SK-N-SH treated with all-trans-retinoic acid at 6 μM for 48 hours (cell line): ENCODE results near the gene SPATA20.

Experiments
- ATAC-seq: fragments of 200-7000 bp; cut with Tn5 transposase; 3 replicates; pipeline ENCODE4 v1.9.1; 2020; ENCODE audit warnings: mild to moderate bottlenecking, moderate library complexity
- ARNTL ChIP-seq: fragments of 450-650 bp; formaldehyde crosslinking; IDR thresholded peaks from 2 replicates; pipeline ENCODE4 v1.5.0; 2020; ENCODE audit warnings: low read depth, mild to moderate bottlenecking, moderate library complexity, borderline replicate concordance
- BACH2 ChIP-seq: fragments of 250-450 bp; sonication (Bioruptor Pico); IDR thresholded peaks from 2 replicates; pipeline ENCODE4 v1.9.0; 2021; ENCODE audit warnings: mild to moderate bottlenecking, borderline replicate concordance
- CSDC2 ChIP-seq: fragments of 250-450 bp; sonication (Bioruptor Pico); IDR thresholded peaks from 2 replicates; pipeline ENCODE4 v1.5.0; 2020; ENCODE audit warnings: mild to moderate bottlenecking, moderate library complexity
- ESRRG ChIP-seq: fragments of 250-450 bp; sonication (Bioruptor Pico); IDR thresholded peaks from 2 replicates; pipeline ENCODE4 v1.6.1; 2021; ENCODE audit warnings: mild to moderate bottlenecking
- GLIS3 ChIP-seq: fragments of 250-450 bp; sonication (Bioruptor Pico); IDR thresholded peaks from 2 replicates; pipeline ENCODE4 v1.5.0; 2020; ENCODE audit warnings: mild to moderate bottlenecking, moderate library complexity
- ISL1 ChIP-seq: fragments of 250-450 bp; sonication (Bioruptor Pico); IDR thresholded peaks from 2 replicates; pipeline ENCODE4 v2.1.2; 2022; ENCODE audit warnings: mild to moderate bottlenecking, moderate library complexity
- OSR1 ChIP-seq: fragments of 250-450 bp; sonication (Bioruptor Pico); IDR thresholded peaks from 2 replicates; pipeline ENCODE4 v1.8.0; 2022; ENCODE audit warnings: moderate library complexity, mild to moderate bottlenecking, inconsistent platforms
- PATZ1 ChIP-seq: fragments of 250-450 bp; sonication (Bioruptor Pico); IDR thresholded peaks from 2 replicates; pipeline ENCODE4 v1.8.0; 2020; ENCODE audit warnings: mild to moderate bottlenecking, moderate library complexity, borderline replicate concordance
- PPARA ChIP-seq: fragments of 250-450 bp; sonication (Bioruptor Pico); IDR thresholded peaks from 2 replicates; pipeline ENCODE4 v1.5.0; 2020; ENCODE audit warnings: mild to moderate bottlenecking, borderline replicate concordance
- RARB ChIP-seq: fragments of 250-450 bp; sonication (Bioruptor Pico); IDR thresholded peaks from 2 replicates; pipeline ENCODE4 v1.8.0; 2021; ENCODE audit warnings: mild to moderate bottlenecking, moderate library complexity
- SNAI2 ChIP-seq: fragments of 250-450 bp; sonication (Bioruptor Pico); IDR thresholded peaks from 2 replicates; pipeline ENCODE4 v1.5.0; 2020; ENCODE audit warnings: mild to moderate bottlenecking, moderate library complexity
- TCF4 ChIP-seq: fragments of 250-450 bp; sonication (Bioruptor Pico); IDR thresholded peaks from 2 replicates; pipeline ENCODE4 v1.8.0; 2021; ENCODE audit warnings: mild to moderate bottlenecking, moderate library complexity, borderline replicate concordance
- TOX ChIP-seq: fragments of 250-450 bp; sonication (Bioruptor Pico); IDR thresholded peaks from 2 replicates; pipeline ENCODE4 v1.8.0; 2021; ENCODE audit warnings: mild to moderate bottlenecking, moderate library complexity, borderline replicate concordance
- ZC3H10 ChIP-seq: fragments of 250-450 bp; sonication (Bioruptor Pico); IDR thresholded peaks from 2 replicates; pipeline ENCODE4 v1.5.1; 2021; ENCODE audit warnings: mild to moderate bottlenecking, moderate library complexity
- ZFP3 ChIP-seq: fragments of 250-450 bp; sonication (Bioruptor Pico); IDR thresholded peaks from 2 replicates; pipeline ENCODE4 v1.5.0; 2020; ENCODE audit warnings: mild to moderate bottlenecking, moderate library complexity
- ZFP30 ChIP-seq: fragments of 450-650 bp; formaldehyde crosslinking; IDR thresholded peaks from 2 replicates; pipeline ENCODE4 v1.5.0; 2022; ENCODE audit warnings: mild to moderate bottlenecking, moderate library complexity
- ZNF565 ChIP-seq: fragments of 450-650 bp; formaldehyde crosslinking; conservative IDR thresholded peaks from 2 replicates; pipeline ENCODE4 v1.5.0; 2020; ENCODE audit warnings: low read depth, mild to moderate bottlenecking, moderate library complexity
- ZNF70 ChIP-seq: fragments of 450-650 bp; formaldehyde crosslinking; IDR thresholded peaks from 2 replicates; pipeline ENCODE4 v1.5.0; 2020; ENCODE audit warnings: mild to moderate bottlenecking, moderate library complexity
- ZNF8 ChIP-seq: fragments of 450-650 bp; formaldehyde crosslinking; IDR thresholded peaks from 2 replicates; pipeline ENCODE4 v1.5.0; 2020; ENCODE audit warnings: mild to moderate bottlenecking, moderate library complexity
- TF ChIP-seq, protein P1 (sequence below): fragments of 250-450 bp; sonication (Bioruptor Pico); IDR thresholded peaks from 2 replicates; pipeline ENCODE4 v1.5.1; 2021; ENCODE audit warnings: mild to moderate bottlenecking, moderate library complexity
- TF ChIP-seq, protein P2 (sequence below): fragments of 250-450 bp; sonication (Bioruptor Pico); IDR thresholded peaks from 2 replicates; pipeline ENCODE4 v1.8.0; 2021; ENCODE audit warnings: low read depth, mild to moderate bottlenecking, moderate library complexity, borderline replicate concordance
- TF ChIP-seq, protein P3 (sequence below): fragments of 250-450 bp; sonication (Bioruptor Pico); IDR thresholded peaks from 2 replicates; pipeline ENCODE4 v1.5.0; 2020; ENCODE audit warnings: mild to moderate bottlenecking, moderate library complexity

Gene SPATA20

GRCh38 chr17:50594128-50594823 lies 47.3 kb downstream of the SPATA20 start:
- TF ChIP-seq ZFP3 (CRISPR knock-in tag) (no peak), TCF4 (CRISPR knock-in tag) (no peak), CSDC2 (CRISPR knock-in tag) (no peak), PPARA (CRISPR knock-in tag) (no peak), OSR1 (CRISPR knock-in tag) (no peak), TOX (no peak), GLIS3 (no peak), ZNF8 (no peak), ZFP30 (CRISPR knock-in tag) (no peak), ISL1 (no peak), PATZ1 (CRISPR knock-in tag) (no peak), ZC3H10 (CRISPR knock-in tag) (no peak), ARNTL (CRISPR knock-in tag) (no peak), ZNF70 (CRISPR knock-in tag) (no peak), ZNF565 (CRISPR knock-in tag) (no peak), RARB (CRISPR knock-in tag) (no peak)
- TF ChIP-seq, protein P1, sequence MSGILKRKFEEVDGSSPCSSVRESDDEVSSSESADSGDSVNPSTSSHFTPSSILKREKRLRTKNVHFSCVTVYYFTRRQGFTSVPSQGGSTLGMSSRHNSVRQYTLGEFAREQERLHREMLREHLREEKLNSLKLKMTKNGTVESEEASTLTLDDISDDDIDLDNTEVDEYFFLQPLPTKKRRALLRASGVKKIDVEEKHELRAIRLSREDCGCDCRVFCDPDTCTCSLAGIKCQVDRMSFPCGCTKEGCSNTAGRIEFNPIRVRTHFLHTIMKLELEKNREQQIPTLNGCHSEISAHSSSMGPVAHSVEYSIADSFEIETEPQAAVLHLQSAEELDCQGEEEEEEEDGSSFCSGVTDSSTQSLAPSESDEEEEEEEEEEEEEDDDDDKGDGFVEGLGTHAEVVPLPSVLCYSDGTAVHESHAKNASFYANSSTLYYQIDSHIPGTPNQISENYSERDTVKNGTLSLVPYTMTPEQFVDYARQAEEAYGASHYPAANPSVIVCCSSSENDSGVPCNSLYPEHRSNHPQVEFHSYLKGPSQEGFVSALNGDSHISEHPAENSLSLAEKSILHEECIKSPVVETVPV (CRISPR knock-in tag): no peak
- TF ChIP-seq, protein P2, sequence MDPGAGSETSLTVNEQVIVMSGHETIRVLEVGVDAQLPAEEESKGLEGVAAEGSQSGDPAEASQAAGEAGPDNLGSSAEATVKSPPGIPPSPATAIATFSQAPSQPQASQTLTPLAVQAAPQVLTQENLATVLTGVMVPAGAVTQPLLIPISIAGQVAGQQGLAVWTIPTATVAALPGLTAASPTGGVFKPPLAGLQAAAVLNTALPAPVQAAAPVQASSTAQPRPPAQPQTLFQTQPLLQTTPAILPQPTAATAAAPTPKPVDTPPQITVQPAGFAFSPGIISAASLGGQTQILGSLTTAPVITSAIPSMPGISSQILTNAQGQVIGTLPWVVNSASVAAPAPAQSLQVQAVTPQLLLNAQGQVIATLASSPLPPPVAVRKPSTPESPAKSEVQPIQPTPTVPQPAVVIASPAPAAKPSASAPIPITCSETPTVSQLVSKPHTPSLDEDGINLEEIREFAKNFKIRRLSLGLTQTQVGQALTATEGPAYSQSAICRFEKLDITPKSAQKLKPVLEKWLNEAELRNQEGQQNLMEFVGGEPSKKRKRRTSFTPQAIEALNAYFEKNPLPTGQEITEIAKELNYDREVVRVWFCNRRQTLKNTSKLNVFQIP: no peak
- TF ChIP-seq, protein P3, sequence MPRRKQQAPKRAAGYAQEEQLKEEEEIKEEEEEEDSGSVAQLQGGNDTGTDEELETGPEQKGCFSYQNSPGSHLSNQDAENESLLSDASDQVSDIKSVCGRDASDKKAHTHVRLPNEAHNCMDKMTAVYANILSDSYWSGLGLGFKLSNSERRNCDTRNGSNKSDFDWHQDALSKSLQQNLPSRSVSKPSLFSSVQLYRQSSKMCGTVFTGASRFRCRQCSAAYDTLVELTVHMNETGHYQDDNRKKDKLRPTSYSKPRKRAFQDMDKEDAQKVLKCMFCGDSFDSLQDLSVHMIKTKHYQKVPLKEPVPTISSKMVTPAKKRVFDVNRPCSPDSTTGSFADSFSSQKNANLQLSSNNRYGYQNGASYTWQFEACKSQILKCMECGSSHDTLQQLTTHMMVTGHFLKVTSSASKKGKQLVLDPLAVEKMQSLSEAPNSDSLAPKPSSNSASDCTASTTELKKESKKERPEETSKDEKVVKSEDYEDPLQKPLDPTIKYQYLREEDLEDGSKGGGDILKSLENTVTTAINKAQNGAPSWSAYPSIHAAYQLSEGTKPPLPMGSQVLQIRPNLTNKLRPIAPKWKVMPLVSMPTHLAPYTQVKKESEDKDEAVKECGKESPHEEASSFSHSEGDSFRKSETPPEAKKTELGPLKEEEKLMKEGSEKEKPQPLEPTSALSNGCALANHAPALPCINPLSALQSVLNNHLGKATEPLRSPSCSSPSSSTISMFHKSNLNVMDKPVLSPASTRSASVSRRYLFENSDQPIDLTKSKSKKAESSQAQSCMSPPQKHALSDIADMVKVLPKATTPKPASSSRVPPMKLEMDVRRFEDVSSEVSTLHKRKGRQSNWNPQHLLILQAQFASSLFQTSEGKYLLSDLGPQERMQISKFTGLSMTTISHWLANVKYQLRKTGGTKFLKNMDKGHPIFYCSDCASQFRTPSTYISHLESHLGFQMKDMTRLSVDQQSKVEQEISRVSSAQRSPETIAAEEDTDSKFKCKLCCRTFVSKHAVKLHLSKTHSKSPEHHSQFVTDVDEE (CRISPR knock-in tag): no peak
- TF ChIP-seq, all 23 proteins: peak for 0
- ATAC-seq: no peak

DNA sequence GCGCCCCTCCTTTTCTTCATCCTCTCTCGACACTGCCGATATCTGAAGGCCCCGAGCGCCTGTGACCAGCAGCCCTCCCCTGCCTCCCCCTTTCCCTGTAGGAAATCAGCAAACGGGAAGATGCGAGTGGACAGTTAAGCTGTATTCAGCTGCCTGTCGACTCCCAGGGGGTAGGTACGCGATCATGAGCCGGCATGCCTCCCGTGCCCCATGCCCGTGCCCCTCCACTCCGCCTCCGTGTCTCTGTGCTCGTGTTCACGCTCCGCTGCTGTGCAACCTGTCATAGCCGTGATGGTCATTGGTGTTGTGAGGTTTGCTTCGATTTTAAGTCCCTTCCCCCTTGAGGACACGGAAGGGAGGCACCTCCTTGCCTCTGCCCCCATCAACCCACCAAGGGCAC lies 47.9 kb downstream of the SPATA20 start:
- ATAC-seq: no peak
- TF ChIP-seq RARB (CRISPR knock-in tag): no peak
- TF ChIP-seq SNAI2 (CRISPR knock-in tag): no peak
- no peak for TF ChIP-seq BACH2 (CRISPR knock-in tag)
- no peak for TF ChIP-seq TOX
- no peak for TF ChIP-seq ZNF8
- no peak for TF ChIP-seq ESRRG (CRISPR knock-in tag)
- TF ChIP-seq, protein P1 (CRISPR knock-in tag): no peak
- TF ChIP-seq ZFP3 (CRISPR knock-in tag): no peak
- TF ChIP-seq, protein P3 (CRISPR knock-in tag): no peak
- no peak for TF ChIP-seq ZFP30 (CRISPR knock-in tag)
